Ishikawa (cell line): Measurements from ENCODE around the gene DCXR.

Experiments used
- CEBPB ChIP-seq: IDR thresholded peaks from 2 replicates; pipeline ENCODE4 v1.6.1; 2012
- CREB1 ChIP-seq: IDR thresholded peaks from 2 replicates; pipeline ENCODE4 v1.6.1; 2012; ENCODE audit warnings: low read depth
- EGR1 ChIP-seq: IDR thresholded peaks from 2 replicates; pipeline ENCODE4 v1.6.1; 2012
- EP300 ChIP-seq: IDR thresholded peaks from 2 replicates; pipeline ENCODE4 v1.6.1; 2012; ENCODE audit warnings: borderline replicate concordance
- FOXM1 ChIP-seq: IDR thresholded peaks from 2 replicates; pipeline ENCODE4 v1.6.1; 2012; ENCODE audit warnings: low read depth, borderline replicate concordance
- MAX ChIP-seq: IDR thresholded peaks from 2 replicates; pipeline ENCODE4 v1.6.1; 2012
- NFIC ChIP-seq: IDR thresholded peaks from 2 replicates; pipeline ENCODE4 v1.6.1; 2012
- RAD21 ChIP-seq: IDR thresholded peaks from 2 replicates; pipeline ENCODE4 v1.6.1; 2012; ENCODE audit warnings: low read depth
- REST ChIP-seq: IDR thresholded peaks from 2 replicates; pipeline ENCODE4 v1.6.1; 2012; ENCODE audit warnings: low read depth, mild to moderate bottlenecking
- TAF1 ChIP-seq: IDR thresholded peaks from 2 replicates; pipeline ENCODE4 v1.6.1; 2012; ENCODE audit warnings: low read depth, mild to moderate bottlenecking
- TCF12 ChIP-seq: IDR thresholded peaks from 2 replicates; pipeline ENCODE4 v1.6.1; 2012; ENCODE audit warnings: low read depth
- TEAD4 ChIP-seq: IDR thresholded peaks from 2 replicates; pipeline ENCODE4 v1.6.1; 2012
- USF1 ChIP-seq: IDR thresholded peaks from 2 replicates; pipeline ENCODE4 v1.6.1; 2012
- YY1 ChIP-seq: IDR thresholded peaks from 2 replicates; pipeline ENCODE4 v1.6.1; 2012; ENCODE audit warnings: low read depth
- ZBTB7A ChIP-seq: IDR thresholded peaks from 2 replicates; pipeline ENCODE4 v1.6.1; 2012; ENCODE audit warnings: low read depth

The DCXR gene

GRCh38 chr17:82056729-82057621 lies 19.5 kb upstream of the DCXR start:
- TF ChIP-seq TEAD4 = no peak
- no peak for TF ChIP-seq YY1
- no peak for TF ChIP-seq EP300
- TF ChIP-seq MAX = no peak
- TF ChIP-seq NFIC = no peak
- no peak for TF ChIP-seq RAD21
- TF ChIP-seq REST = no peak
- TF ChIP-seq CREB1 = no peak
- TF ChIP-seq EGR1 = no peak
- no peak for TF ChIP-seq CEBPB

- TF ChIP-seq RAD21 (no peak), YY1 (no peak), FOXM1 (no peak), EGR1 (no peak), TEAD4 (no peak), USF1 (no peak), CEBPB (no peak), REST (no peak), NFIC (no peak)
Measured at GRCh38 chr17:82055965-82056728, 18.6 kb upstream of the DCXR start.

- no peak for TF ChIP-seq YY1
- TF ChIP-seq ZBTB7A = no peak
- TF ChIP-seq EGR1 = no peak
- no peak for TF ChIP-seq RAD21
- no peak for TF ChIP-seq TAF1
- no peak for TF ChIP-seq MAX
Measured at GRCh38 chr17:82055023-82055964, 17.8 kb upstream of the DCXR start.

- TF ChIP-seq CEBPB (no peak), TAF1 (no peak), REST (no peak), TEAD4 (no peak), USF1 (no peak), EP300 (no peak), YY1 (no peak), ZBTB7A (no peak), EGR1 (no peak), CREB1 (no peak), TCF12 (no peak), MAX (no peak), RAD21 (no peak), FOXM1 (no peak), NFIC (no peak)
Measured at GRCh38 chr17:82054351-82055022, 17.0 kb upstream of the DCXR start.
